NCI-H510A treated with DMSO at 0.1 percent for 48 hours (cell line): ENCODE data around the gene BRI3BP.
A peak's percentile ranks its signal among the peaks of the same experiment; 100 is the strongest.
"Not testable (repeated sequence)": the region's sequence is repeated elsewhere in the genome, so short reads cannot be mapped to it uniquely, and the experiment has no call there.

Experiments used
- DNase-seq: peaks from one replicate; lab custom pipeline; 2025; lab: John Stamatoyannopoulos, UW

BRI3BP gene

DNA sequence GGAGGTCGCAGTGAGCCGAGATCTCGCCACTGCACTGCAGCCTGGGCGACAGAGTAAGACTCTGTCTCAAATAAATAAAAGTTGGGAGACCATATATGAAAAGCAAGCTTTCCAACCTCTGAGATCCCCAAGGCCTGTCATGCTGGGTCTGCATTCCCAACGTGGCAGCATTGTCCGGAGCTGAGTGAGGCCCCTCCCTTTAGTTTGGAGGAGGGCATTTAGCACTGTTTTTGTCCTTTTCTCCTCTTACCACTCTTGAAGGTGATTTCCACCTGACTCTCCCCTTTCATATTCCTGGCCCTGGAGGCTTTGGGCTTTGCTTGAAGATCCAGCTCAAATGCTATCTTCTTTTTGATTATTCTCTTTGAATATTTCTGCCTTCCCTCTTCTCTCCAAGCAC lies 74.9 kb downstream of the BRI3BP start:
- no peak for DNase-seq

DNA sequence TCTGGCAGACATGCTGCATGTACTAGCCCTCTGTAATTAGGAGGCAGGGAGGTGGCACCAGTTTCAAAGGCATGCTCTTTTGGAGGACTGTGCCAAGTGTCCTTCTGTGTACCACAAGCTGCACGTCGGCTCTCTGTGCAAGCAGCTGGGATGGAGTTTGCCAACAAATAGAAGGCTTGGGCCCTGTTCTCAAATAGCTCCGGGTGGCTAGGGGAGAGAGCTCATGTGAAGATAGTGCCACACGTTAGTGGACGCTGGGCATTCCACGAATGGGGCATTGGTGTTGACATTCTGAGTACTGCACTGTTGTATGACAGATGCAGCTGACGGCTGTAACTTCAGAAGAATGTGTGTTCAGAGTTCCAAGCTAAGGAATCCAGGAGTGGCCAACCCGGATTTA lies 76.2 kb downstream of the BRI3BP start:
- DNase-seq, result no peak

DNA sequence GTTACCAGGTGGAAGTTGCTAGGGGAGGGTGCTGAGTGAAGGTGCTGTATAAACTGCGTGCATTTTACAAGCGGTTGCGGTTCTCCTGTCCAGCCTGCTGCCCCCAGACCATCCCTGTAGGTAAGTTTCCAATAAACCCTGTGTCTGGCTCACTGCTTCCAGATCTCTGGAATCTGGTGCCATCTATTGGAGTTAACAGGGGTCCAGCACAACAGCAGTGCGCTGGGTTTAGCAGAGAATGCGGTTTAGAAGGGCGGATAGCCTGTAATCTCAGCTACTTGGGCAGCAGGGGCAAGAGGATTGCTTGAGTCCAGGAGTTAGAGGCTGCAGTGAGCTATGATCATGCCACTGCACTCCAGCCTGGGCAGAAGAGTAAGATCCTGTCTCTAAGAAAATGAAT lies 76.7 kb downstream of the BRI3BP start:
- DNase-seq, result no peak

DNA sequence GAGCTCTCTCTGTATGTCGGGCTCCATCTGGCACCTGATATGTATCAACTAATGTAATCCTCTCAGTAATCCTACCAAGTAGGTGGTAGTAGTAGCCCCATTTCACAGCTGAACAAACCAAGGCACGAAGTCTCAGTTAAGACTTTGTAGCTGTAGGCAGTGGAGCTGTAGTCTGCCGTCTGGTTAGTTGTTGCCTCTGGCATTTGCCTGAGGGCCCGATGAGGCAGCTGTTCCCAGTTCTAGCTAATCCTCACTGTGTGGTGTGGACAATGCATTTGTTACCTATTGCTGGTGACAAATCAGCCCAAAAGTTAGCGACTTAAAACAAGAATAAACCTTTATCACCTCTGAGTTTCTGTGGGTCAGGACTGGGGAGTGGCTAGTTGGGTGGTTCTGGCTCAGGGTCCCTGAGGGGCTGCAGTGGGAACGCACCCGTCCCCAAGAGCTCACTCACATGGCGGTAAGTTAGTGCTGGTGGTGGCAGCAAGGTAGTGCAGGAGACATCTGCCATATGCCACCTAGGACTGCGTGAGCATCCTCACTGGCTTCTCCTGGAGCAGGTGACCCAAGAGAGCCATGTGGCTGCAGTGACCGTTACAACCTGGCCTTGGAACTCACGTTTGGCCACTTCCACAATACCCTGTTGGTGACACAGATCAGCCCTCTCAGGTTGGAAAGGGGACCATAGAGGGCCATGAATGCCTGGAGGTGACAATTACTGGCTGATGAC lies 77.4 kb downstream of the BRI3BP start:
- no peak for DNase-seq

DNA sequence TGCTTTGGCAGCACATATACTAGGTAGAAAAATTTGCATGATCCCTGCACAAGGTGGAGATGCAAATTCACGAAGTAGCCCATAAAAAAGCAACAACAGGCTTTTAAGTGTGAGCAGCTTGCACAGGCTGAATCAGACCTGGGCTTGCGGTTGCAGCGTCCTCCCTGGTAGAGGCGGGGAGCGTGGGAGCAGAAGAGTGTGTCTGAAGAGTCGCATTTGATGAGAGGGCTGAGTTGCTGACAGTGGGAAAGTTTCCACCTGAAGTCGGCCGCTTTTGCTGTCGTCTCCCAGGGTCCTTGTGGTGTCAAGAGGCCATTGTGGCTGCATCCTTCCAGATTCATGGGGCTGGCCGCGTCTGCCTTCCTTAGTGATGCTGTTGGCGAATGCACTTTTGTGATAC lies 78.0 kb downstream of the BRI3BP start:
- peak; percentile 32 for DNase-seq

DNA sequence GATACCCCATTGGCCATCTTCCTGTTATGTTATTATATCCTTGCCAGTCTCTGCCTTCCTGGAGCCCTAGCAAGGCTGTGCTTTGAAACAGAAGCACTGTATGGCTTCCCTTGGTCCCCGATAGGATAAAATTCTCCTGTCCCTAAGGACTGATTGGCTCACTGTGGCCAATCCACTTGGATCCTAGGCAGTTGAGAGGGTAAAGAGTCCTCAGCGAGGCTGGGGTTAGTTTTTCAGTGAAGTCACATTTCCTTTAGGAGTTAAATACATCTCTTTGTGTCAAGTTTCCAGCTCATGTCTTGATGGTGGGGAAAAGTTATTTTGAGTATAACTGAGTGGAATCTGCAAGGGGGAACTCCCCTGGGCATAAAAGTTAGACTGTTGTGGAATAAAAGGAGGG lies 79.1 kb downstream of the BRI3BP start:
- DNase-seq, result no peak

DNA sequence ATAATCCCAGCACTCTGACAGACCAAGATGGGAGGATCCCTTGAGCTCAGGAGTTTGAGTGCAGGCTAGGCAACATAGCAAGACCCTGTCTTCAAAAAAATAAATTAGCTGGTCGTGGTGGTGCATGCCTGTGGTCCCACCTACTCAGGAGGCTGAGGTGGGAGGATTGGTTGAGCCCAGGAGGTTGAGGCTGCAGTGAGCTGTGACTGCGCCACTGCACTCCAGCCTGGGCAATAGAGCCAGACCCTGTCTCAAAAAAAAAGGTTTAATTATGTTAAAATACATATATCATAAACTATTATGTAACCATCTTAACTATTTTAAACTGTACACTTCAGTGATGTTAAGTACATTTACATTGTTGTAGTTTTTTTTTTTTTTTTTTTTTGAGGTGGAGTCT lies 80.8 kb downstream of the BRI3BP start:
- DNase-seq, result not testable (repeated sequence)

DNA sequence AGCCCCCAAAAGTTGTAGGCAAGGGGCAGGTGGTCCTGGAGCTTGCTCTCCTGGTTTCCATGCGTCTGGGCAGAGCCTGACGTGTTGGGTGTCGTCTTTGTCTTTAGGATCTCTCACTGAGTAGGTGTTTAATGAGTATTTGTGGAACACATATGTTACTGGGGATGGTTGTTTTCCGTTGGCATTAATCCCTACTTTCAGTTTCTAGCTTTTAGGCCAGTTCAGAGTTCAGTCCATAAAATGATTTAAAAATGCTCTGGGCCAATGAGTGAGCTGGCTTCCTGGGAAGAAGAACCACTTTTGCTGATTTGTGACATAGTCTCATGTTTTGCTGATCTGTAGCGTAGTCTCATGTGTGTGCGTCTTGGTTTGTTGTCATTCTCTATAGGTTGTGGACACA lies 82.7 kb downstream of the BRI3BP start:
- no peak for DNase-seq

DNA sequence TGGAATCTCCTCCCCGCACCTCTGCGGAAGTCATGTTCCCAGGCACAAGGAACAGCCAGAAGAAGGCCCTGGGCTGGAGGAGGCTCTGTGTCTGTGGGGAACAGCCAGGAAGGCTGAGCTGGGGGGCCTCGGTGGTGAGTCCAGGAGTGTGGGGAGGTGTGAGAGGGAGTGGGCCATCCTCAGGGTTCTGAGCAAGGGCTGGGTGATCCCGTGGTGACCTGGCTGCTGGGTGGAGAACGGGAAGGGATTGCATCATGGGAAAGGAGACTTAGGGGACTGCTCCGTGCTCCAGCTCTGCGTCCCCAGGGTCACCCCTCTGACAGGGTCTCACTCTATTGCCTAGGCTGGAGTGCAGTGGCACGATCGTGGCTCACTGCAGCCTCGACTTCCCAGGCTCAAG lies 85.6 kb downstream of the BRI3BP start:
- DNase-seq, result no peak

DNA sequence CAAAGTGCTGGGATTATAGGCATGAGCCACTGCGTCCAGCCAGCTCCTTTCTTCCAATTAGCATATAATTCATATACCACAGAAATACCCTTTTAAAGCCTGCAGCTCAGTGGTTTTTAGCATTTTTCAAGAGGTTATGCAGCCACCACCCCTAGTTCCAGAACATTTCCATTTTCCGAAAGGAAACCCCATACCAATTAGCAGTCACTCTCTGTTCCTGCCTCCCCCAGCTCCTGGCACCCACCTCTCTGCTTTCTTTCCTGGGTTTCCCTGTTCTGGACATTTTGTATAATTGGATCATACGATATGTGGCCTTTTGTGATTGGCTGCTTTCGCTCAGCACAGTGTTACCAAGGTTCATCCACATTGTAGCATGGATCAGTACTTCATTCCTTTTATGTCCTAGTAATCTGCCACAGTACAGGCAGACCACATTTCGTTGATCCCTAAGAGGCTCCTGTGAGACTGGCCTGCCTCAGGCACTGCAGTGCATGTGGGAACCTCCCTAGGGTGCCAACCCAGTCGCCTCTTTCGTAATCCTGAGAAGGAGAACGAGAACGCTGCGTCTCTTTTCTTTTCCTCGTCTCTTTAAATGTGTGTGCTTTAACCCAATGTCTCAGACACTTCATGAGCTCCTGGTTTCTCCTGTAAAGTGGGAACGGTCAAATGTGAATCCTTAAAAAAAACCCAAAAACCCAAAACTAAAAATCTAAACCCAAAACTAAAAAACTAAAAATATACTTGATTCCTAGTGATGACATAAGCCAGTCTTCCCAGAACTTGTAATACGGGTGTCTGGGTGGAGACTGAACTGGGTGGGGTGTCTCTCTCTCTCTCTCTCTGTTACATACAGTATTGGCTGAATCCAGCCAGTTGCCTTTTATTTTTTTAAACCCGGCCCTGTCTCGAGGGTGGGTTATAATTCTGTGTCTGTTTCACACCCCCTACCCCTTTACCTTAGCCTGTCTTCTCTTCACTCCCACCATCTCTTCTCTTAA lies 86.5 kb downstream of the BRI3BP start:
- peak; percentile 74 for DNase-seq
